ENCODE results near the gene ADAMTS2. TPM values are rescaled to one million over a fixed set of nuclear protein-coding genes. Genes with fewer than 3 reads are reported as not detected.
"Not testable (repeated sequence)": the region's sequence is repeated elsewhere in the genome, so short reads cannot be mapped to it uniquely, and the experiment has no call there.

The ADAMTS2 gene
- total RNA-seq, 1 donor from 2014 or later: not detected

GRCh38 chr5:179113143-179113530 lies 232.1 kb downstream of the ADAMTS2 start:
- H3K36me3 Mint-ChIP-seq (ENCODE audit: low read depth): no peaks in the 10 kb centered on the region
- no peak for DNase-seq (ENCODE audit: low spot score)
- H3K27me3 Mint-ChIP-seq (ENCODE audit: low read depth): no peaks in the 10 kb centered on the region
- H3K4me3 Mint-ChIP-seq (ENCODE audit: low read depth): no peak overlapping the region
- no peaks in the 10 kb centered on the region for H3K4me1 Mint-ChIP-seq (ENCODE audit: low read depth)
- no peak overlapping the region for H3K27ac Mint-ChIP-seq
- intact Hi-C loops (cut with micrococcal nuclease): no loop called here
- H3K9me3 Mint-ChIP-seq: peaks cover 65% of the 10 kb centered on the region

GRCh38 chr5:179112469-179113142 lies 232.7 kb downstream of the ADAMTS2 start:
- Mint-ChIP-seq H3K4me3 (ENCODE audit: low read depth) (no peak overlapping the region), H3K27ac (no peak overlapping the region), H3K27me3 (ENCODE audit: low read depth) (no peaks in the 10 kb centered on the region), H3K4me1 (ENCODE audit: low read depth) (no peaks in the 10 kb centered on the region), H3K9me3 (peaks cover 68% of the 10 kb centered on the region), H3K36me3 (ENCODE audit: low read depth) (no peaks in the 10 kb centered on the region)
- intact Hi-C loops (cut with micrococcal nuclease): no loop called here
- DNase-seq (ENCODE audit: low spot score): no peak

DNA sequence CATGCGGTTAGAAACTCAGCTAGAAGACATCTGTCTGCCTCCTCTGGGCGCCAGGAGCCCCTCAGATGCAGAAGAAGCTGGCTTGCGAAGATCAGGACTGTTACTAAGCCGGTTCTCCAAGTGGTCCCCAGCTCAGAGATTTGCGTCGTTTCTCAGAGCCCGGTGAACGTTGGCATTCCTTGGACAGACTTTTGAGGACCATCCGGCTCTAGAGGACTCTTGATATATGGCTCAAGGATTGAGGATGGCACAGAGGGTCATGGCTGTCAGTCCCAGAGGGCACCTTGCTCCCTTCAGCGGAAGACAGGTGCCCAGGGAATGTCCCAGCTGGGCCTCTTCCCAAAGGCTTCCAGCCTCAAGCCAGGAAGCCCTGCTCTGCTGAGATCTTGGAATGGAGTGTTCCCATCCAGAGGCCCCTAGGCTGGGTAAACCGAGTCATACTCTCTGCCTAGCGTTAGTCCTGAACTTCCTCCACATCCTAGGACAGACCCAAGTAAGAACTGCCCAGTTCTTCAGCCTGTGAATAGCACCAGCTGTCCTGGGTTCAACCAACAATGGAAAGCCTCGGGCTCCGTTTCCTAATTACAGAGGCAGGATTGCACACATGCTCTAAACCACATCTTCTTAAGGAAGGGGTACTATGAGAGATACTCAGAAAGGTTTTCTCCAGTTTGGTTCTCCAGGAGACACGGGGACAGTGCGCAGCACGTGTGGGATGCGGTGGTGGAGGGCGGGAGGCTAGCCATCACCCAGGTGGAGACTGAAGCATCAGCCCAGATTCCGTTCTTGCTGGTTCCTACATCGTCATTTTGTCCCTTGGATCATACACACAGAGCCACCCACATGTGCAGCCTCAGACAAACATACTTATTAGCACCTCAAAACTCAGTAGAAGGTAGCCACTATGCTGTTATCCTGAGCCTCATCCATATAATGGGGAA lies 233.7 kb downstream of the ADAMTS2 start:
- Mint-ChIP-seq H3K9me3 (peaks cover 67% of the 10 kb centered on the region), H3K36me3 (ENCODE audit: low read depth) (no peaks in the 10 kb centered on the region), H3K27ac (no peak overlapping the region), H3K27me3 (ENCODE audit: low read depth) (no peaks in the 10 kb centered on the region), H3K4me1 (ENCODE audit: low read depth) (no peaks in the 10 kb centered on the region), H3K4me3 (ENCODE audit: low read depth) (no peak overlapping the region)
- DNase-seq (ENCODE audit: low spot score): no peak
- intact Hi-C loops (cut with micrococcal nuclease): no loop called here

DNA sequence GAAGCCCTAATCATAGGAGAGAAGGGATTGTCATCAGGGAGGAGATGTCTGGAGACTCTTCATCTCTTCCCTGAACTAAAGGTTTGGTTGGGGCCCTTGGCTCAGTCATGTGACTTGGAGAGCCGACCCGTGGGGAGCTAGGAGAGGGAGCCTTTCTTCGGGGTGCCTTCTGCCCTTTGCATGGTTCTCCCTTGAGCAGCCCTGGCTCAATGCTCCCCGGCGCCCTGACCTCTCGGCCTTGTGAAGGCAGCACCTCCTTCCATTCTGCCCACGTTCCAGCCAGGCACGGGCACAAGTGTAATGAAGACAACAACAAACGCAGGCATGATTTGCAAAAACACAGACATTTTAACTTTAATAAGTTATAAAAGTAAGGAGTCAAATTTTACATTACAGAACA lies 234.7 kb downstream of the ADAMTS2 start:
- DNase-seq (ENCODE audit: low spot score): no peak
- H3K4me1 Mint-ChIP-seq (ENCODE audit: low read depth): no peaks in the 10 kb centered on the region
- H3K9me3 Mint-ChIP-seq: peaks cover 57% of the 10 kb centered on the region
- H3K4me3 Mint-ChIP-seq (ENCODE audit: low read depth): no peak overlapping the region
- intact Hi-C loops (cut with micrococcal nuclease): no loop called here
- no peaks in the 10 kb centered on the region for H3K27me3 Mint-ChIP-seq (ENCODE audit: low read depth)
- H3K27ac Mint-ChIP-seq: no peak overlapping the region
- no peaks in the 10 kb centered on the region for H3K36me3 Mint-ChIP-seq (ENCODE audit: low read depth)

DNA sequence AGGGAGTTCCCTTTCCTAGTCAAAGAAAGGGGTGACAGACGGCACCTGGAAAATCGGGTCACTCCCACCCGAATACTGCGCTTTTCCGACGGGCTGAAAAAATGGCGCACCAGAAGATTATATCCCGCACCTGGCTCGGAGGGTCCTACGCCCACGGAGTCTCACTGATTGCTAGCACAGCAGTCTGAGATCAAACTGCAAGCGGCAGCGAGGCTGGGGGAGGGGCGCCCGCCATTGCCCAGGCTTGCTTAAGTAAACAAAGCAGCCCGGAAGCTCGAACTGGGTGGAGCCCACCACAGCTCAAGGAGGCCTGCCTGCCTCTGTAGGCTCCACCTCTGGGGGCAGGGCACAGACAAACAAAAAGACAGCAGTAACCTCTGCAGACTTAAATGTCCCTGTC lies 244.0 kb downstream of the ADAMTS2 start:
- H3K9me3 Mint-ChIP-seq: peaks cover 37% of the 10 kb centered on the region
- intact Hi-C loops (cut with micrococcal nuclease); H3K27ac Mint-ChIP-seq; H3K27me3 Mint-ChIP-seq (ENCODE audit: low read depth); H3K4me1 Mint-ChIP-seq (ENCODE audit: low read depth); H3K4me3 Mint-ChIP-seq (ENCODE audit: low read depth); H3K36me3 Mint-ChIP-seq (ENCODE audit: low read depth); DNase-seq (ENCODE audit: low spot score): not testable (repeated sequence)

GRCh38 chr5:179089502-179089901 lies 255.8 kb downstream of the ADAMTS2 start:
- DNase-seq (ENCODE audit: low spot score): no peak
- Mint-ChIP-seq H3K4me3 (ENCODE audit: low read depth) (no peak overlapping the region), H3K4me1 (ENCODE audit: low read depth) (no peaks in the 10 kb centered on the region), H3K36me3 (ENCODE audit: low read depth) (no peaks in the 10 kb centered on the region), H3K27me3 (ENCODE audit: low read depth) (no peaks in the 10 kb centered on the region), H3K9me3 (peaks cover 76% of the 10 kb centered on the region), H3K27ac (no peak overlapping the region)
- intact Hi-C loops (cut with micrococcal nuclease): no loop called here

DNA sequence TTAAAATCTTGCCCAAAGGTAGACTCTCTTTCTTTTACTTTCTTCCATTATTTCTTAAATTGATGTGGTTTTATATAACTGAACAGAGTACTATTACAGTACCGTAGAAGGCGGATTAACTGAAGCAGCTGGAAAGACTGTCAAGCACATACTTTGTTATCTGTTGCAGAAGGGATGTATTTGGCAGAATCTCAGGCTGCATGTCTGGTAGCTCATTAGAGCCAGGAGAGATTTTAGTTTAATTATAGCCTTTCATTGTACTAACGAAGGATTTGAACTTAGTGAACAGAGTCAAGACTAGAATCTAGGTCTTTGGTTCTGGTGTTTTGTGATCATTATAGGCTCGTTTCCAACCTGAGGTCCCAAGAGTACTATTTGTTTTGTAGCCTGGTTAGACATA lies 264.5 kb downstream of the ADAMTS2 start:
- H3K9me3 Mint-ChIP-seq: peaks cover 92% of the 10 kb centered on the region
- intact Hi-C loops (cut with micrococcal nuclease): no loop called here
- H3K27ac Mint-ChIP-seq: no peak overlapping the region
- peaks cover 52% of the 10 kb centered on the region for H3K36me3 Mint-ChIP-seq (ENCODE audit: low read depth)
- no peak for DNase-seq (ENCODE audit: low spot score)
- no peak overlapping the region for H3K4me3 Mint-ChIP-seq (ENCODE audit: low read depth)
- H3K4me1 Mint-ChIP-seq (ENCODE audit: low read depth): no peaks in the 10 kb centered on the region
- H3K27me3 Mint-ChIP-seq (ENCODE audit: low read depth): no peaks in the 10 kb centered on the region

GRCh38 chr5:179079165-179079987 lies 265.9 kb downstream of the ADAMTS2 start:
- Mint-ChIP-seq H3K4me3 (ENCODE audit: low read depth) (no peak overlapping the region), H3K27me3 (ENCODE audit: low read depth) (no peaks in the 10 kb centered on the region), H3K4me1 (ENCODE audit: low read depth) (no peaks in the 10 kb centered on the region), H3K27ac (no peak overlapping the region), H3K36me3 (ENCODE audit: low read depth) (peaks cover 60% of the 10 kb centered on the region), H3K9me3 (peaks cover 88% of the 10 kb centered on the region)
- no peak for DNase-seq (ENCODE audit: low spot score)
- intact Hi-C loops (cut with micrococcal nuclease): no loop called here

DNA sequence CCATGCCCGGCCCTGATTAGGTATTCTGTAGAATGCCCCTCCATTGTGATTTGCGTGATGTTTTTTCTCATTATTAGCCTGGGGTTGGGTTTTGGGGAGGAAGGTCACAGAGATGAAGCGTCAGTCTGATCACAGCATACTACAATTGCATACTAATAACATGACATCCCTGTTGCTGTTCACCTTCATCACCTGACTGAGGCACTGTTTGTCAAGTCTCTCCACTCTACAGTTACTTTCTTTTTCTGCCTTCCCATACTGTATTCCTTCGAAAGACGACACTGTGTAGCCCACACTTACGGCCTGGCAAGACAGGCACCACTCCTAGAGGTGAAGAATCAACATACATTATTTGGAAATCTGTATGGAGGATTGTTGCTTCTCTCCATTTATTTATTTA lies 279.6 kb downstream of the ADAMTS2 start:
- Mint-ChIP-seq H3K4me1 (ENCODE audit: low read depth) (peaks cover 3% of the 10 kb centered on the region), H3K4me3 (ENCODE audit: low read depth) (no peak overlapping the region), H3K9me3 (peaks cover 83% of the 10 kb centered on the region), H3K27me3 (ENCODE audit: low read depth) (no peaks in the 10 kb centered on the region), H3K36me3 (ENCODE audit: low read depth) (peaks cover 88% of the 10 kb centered on the region), H3K27ac (no peak overlapping the region)
- intact Hi-C loops (cut with micrococcal nuclease): no loop called here
- DNase-seq (ENCODE audit: low spot score): no peak

DNA sequence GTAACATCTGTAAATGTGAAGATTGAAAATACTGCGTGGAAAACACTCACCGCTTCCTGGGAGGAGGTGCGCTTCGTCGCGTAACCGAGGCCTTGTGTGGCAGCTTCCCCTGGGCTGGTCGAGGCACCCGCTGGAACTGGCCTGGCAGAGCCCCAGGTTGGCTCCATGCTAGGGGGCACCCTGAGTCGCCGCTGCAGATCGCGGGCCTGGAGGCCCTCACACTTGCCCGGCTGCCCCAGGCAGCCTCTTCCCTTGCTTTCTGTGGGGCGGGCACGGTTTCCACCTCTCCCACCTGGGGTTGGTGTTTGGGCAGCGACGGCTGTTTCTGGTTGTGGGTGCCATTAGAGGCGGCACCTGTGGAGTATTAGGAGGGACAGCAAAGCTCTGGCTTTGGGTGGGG lies 284.2 kb downstream of the ADAMTS2 start:
- no peak for DNase-seq (ENCODE audit: low spot score)
- peaks cover 6% of the 10 kb centered on the region for H3K4me1 Mint-ChIP-seq (ENCODE audit: low read depth)
- peaks cover 60% of the 10 kb centered on the region for H3K36me3 Mint-ChIP-seq (ENCODE audit: low read depth)
- no peaks in the 10 kb centered on the region for H3K27me3 Mint-ChIP-seq (ENCODE audit: low read depth)
- intact Hi-C loops (cut with micrococcal nuclease): loop anchor here (2.0 kb wide), 1 partner anchor 82 kb away; no protein-coding TSS in a partner anchor
- H3K9me3 Mint-ChIP-seq: peaks cover 73% of the 10 kb centered on the region
- H3K4me3 Mint-ChIP-seq (ENCODE audit: low read depth): peak overlapping the region; percentile 76
- no peak overlapping the region for H3K27ac Mint-ChIP-seq

Measured in activated T-helper 2 cell treated with anti-CD3 and anti-CD28 coated beads, Interferon-gamma antibody, Interleukin-2, Interleukin-4, amounts not matched to agents 10 μg/mL and 5 μg/mL and 100 μg/mL, durations not matched to agents 14 hours and 24 hours and 36 hours (primary cell).